HT1080 (cell line): ENCODE results near the gene AP4B1. TPM values are rescaled to one million over a fixed set of nuclear protein-coding genes. Genes with fewer than 3 reads are reported as not detected.

Source experiments
- DNase-seq: peaks from one replicate; pipeline ENCODE4 v3.0.0-alpha.2; 2015; ENCODE audit warnings: low read depth
- total RNA-seq: library from RNA; depleted of rRNA; stranded (reverse); fragments of >200 nt; shearing (Covaris generic); gene quantifications from 2 replicates; pipeline ENCODE4 v1.2.3, GENCODE V29; 2014

Gene AP4B1
- total RNA-seq, 1 experiment from 2014 or later, result 20.8 TPM

- no peak for DNase-seq
Measured at GRCh38 chr1:113895961-113896360, 8.6 kb downstream of the AP4B1 start.

- no peak for DNase-seq
Measured at GRCh38 chr1:113895098-113895497, 9.5 kb downstream of the AP4B1 start.

- no peak for DNase-seq
Measured at GRCh38 chr1:113893267-113893666, 11.3 kb downstream of the AP4B1 start.

- DNase-seq, result no peak
Measured at GRCh38 chr1:113891631-113892220, 12.9 kb downstream of the AP4B1 start.

GRCh38 chr1:113890816-113891215 lies 13.8 kb downstream of the AP4B1 start:
- DNase-seq, result no peak

GRCh38 chr1:113887402-113888175 lies 17.0 kb downstream of the AP4B1 start, which contains the start of gene BCL2L15:
BCL2L15 (minus strand) TSS chr1:113887581; CDS start chr1:113887375, 206 bp downstream.
- no peak for DNase-seq

GRCh38 chr1:113886417-113887401 lies 17.9 kb downstream of the AP4B1 start:
- DNase-seq, result no peak

GRCh38 chr1:113881661-113882060 lies 22.9 kb downstream of the AP4B1 start:
- no peak for DNase-seq

GRCh38 chr1:113879739-113880038 lies 24.9 kb downstream of the AP4B1 start:
- no peak for DNase-seq

GRCh38 chr1:113876176-113876575 lies 28.4 kb downstream of the AP4B1 start:
- DNase-seq, result no peak

- no peak for DNase-seq
Measured at GRCh38 chr1:113875714-113876113, 28.9 kb downstream of the AP4B1 start.

- DNase-seq, result peak; percentile 48
Measured at GRCh38 chr1:113874012-113874879, 30.4 kb downstream of the AP4B1 start.

- no peak for DNase-seq
Measured at GRCh38 chr1:113872219-113872935, 32.2 kb downstream of the AP4B1 start.

GRCh38 chr1:113871597-113872113 lies 32.9 kb downstream of the AP4B1 start, which contains the start of gene PTPN22:
PTPN22 (minus strand) TSS chr1:113871712.
- peak; percentile 90 for DNase-seq

- DNase-seq, result no peak
Measured at GRCh38 chr1:113870778-113871177, 33.8 kb downstream of the AP4B1 start.

- peak; percentile 87 for DNase-seq
Measured at GRCh38 chr1:113868387-113869083, 36.1 kb downstream of the AP4B1 start.

GRCh38 chr1:113861641-113862040 lies 43.0 kb downstream of the AP4B1 start:
- no peak for DNase-seq

- peak; percentile 77 for DNase-seq
Measured at GRCh38 chr1:113860891-113861290, 43.7 kb downstream of the AP4B1 start.

- no peak for DNase-seq
Measured at GRCh38 chr1:113859478-113860175, 45.0 kb downstream of the AP4B1 start.
